ENCODE results near the gene LTA4H.

- no peak for TF ChIP-seq CTCF (IDR thresholded peaks at IDR 0.05)
- TF ChIP-seq EZH2phosphoT487 (IDR thresholded peaks at IDR 0.05): no peak
- TF ChIP-seq EZH2 (IDR thresholded peaks at IDR 0.05): no peak
Measured at GRCh38 chr12:96046543-96047228, 11.3 kb upstream of the LTA4H start.
